ENCODE results near the gene PARD3B. TPM values are rescaled to one million over a fixed set of nuclear protein-coding genes. Genes with fewer than 3 reads are reported as not detected.

PARD3B gene
- total RNA-seq, 1 experiment from 2014 or later, result 2.0 TPM

GRCh38 chr2:205210494-205210893 is 665.2 kb downstream of the PARD3B start:
- Histone ChIP-seq H2AFZ (ENCODE audit: low read depth, low read length, poor library complexity, severe bottlenecking) (no peak overlapping the region), H3K9me2 (ENCODE audit: insufficient read depth) (no peaks in the 10 kb centered on the region)
- RAD21 ChIA-PET (ENCODE audit: low non-redundant PET in 1 of 2, low total read pairs in 2 of 2, uncharacterized antibody in 2 of 2, unreplicated experiment in 2 of 2), result no interaction called here

More at GRCh38 chr2:205210494-205210893, 665.2 kb downstream of the PARD3B start:
- Histone ChIP-seq H3K4me2 (ENCODE audit: low read length) (no peak overlapping the region), H3K79me2 (ENCODE audit: insufficient read depth, low read length) (no peaks in the 10 kb centered on the region), H3K27ac (ENCODE audit: low read depth, low read length) (no peak overlapping the region), H3K9ac (ENCODE audit: low read length) (no peak overlapping the region), H3K4me3 (replicated peaks in 1 of 2; ENCODE audit: low read depth in 1 of 2, low read length in 2 of 2) (no peak overlapping the region), H3K27me3 (ENCODE audit: insufficient read depth, low read length) (no peaks in the 10 kb centered on the region), H3K4me1 (ENCODE audit: control insufficient read depth in 1 of 2, insufficient read depth in 2 of 2, low read length in 2 of 2) (no peaks in the 10 kb centered on the region), H3K36me3 (ENCODE audit: control insufficient read depth in 1 of 2, insufficient read depth in 2 of 2, low read length in 2 of 2) (no peaks in the 10 kb centered on the region), H4K20me1 (ENCODE audit: insufficient read depth) (no peaks in the 10 kb centered on the region), H3K9me3 (ENCODE audit: control insufficient read depth in 1 of 2, insufficient read depth in 1 of 2, low read depth in 1 of 2, low read length in 2 of 2) (no peaks in the 10 kb centered on the region)
- CTCF ChIA-PET, result no interaction called here
- TF ChIP-seq FOSL1 (IDR thresholded peaks at IDR 0.05; ENCODE audit: low read depth) (no peak), POLR2A (IDR thresholded peaks at IDR 0.05; ENCODE audit: borderline replicate concordance, extremely low read depth, insufficient read depth, insufficient read length) (no peak), TCF7L2 (IDR thresholded peaks at IDR 0.05; ENCODE audit: borderline replicate concordance, extremely low read depth, insufficient read depth, insufficient read length) (no peak), ZBTB33 (IDR thresholded peaks at IDR 0.05; ENCODE audit: extremely low read depth, insufficient replicate concordance, low read length) (no peak), ZFX (IDR thresholded peaks at IDR 0.05) (no peak), SRF (IDR thresholded peaks at IDR 0.05; ENCODE audit: low read depth) (no peak), EZH2phosphoT487 (IDR thresholded peaks at IDR 0.05; ENCODE audit: borderline replicate concordance) (no peak), CEBPB (IDR thresholded peaks at IDR 0.05; ENCODE audit: low read depth) (no peak), ELF1 (IDR thresholded peaks at IDR 0.05; ENCODE audit: borderline replicate concordance, low read depth) (no peak), ZNF274 (IDR thresholded peaks at IDR 0.05; ENCODE audit: low read depth, low read length) (no peak), SIN3A (IDR thresholded peaks at IDR 0.05; ENCODE audit: low read depth) (no peak)
- TF ChIP-seq, protein P1, sequence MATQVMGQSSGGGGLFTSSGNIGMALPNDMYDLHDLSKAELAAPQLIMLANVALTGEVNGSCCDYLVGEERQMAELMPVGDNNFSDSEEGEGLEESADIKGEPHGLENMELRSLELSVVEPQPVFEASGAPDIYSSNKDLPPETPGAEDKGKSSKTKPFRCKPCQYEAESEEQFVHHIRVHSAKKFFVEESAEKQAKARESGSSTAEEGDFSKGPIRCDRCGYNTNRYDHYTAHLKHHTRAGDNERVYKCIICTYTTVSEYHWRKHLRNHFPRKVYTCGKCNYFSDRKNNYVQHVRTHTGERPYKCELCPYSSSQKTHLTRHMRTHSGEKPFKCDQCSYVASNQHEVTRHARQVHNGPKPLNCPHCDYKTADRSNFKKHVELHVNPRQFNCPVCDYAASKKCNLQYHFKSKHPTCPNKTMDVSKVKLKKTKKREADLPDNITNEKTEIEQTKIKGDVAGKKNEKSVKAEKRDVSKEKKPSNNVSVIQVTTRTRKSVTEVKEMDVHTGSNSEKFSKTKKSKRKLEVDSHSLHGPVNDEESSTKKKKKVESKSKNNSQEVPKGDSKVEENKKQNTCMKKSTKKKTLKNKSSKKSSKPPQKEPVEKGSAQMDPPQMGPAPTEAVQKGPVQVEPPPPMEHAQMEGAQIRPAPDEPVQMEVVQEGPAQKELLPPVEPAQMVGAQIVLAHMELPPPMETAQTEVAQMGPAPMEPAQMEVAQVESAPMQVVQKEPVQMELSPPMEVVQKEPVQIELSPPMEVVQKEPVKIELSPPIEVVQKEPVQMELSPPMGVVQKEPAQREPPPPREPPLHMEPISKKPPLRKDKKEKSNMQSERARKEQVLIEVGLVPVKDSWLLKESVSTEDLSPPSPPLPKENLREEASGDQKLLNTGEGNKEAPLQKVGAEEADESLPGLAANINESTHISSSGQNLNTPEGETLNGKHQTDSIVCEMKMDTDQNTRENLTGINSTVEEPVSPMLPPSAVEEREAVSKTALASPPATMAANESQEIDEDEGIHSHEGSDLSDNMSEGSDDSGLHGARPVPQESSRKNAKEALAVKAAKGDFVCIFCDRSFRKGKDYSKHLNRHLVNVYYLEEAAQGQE (IDR thresholded peaks at IDR 0.05; ENCODE audit: low read depth), result no peak
- ATAC-seq, result no peak
- POLR2A ChIA-PET, result no interaction called here
- DNase-seq (ENCODE audit: low read depth, low spot score), result no peak
- intact Hi-C loops (cut with micrococcal nuclease), result no loop called here
- BruUV-seq (replicated peaks), result no TSS peak
